ENCODE measurements around the gene ARL14EP.

DNA sequence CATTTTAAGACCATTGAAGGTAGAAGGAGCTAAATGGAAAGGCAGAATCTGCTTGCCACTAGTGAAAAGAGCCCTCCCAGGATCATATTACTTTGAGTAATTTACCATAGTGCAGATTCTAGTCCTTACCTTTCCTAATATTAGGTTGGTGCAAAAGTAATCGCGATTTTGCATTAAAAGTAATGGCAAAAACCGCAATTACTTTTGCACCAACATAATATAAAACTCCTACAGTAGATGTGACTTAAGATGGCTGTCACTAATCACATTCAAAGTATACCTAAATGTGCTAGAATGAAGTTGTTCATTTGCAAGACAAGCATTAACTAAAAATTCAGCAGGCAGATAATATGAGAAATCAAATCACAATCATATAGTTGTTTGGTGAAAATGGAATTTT lies 38.1 kb upstream of the ARL14EP start:
- TF ChIP-seq, protein P1, sequence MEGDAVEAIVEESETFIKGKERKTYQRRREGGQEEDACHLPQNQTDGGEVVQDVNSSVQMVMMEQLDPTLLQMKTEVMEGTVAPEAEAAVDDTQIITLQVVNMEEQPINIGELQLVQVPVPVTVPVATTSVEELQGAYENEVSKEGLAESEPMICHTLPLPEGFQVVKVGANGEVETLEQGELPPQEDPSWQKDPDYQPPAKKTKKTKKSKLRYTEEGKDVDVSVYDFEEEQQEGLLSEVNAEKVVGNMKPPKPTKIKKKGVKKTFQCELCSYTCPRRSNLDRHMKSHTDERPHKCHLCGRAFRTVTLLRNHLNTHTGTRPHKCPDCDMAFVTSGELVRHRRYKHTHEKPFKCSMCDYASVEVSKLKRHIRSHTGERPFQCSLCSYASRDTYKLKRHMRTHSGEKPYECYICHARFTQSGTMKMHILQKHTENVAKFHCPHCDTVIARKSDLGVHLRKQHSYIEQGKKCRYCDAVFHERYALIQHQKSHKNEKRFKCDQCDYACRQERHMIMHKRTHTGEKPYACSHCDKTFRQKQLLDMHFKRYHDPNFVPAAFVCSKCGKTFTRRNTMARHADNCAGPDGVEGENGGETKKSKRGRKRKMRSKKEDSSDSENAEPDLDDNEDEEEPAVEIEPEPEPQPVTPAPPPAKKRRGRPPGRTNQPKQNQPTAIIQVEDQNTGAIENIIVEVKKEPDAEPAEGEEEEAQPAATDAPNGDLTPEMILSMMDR (IDR thresholded peaks at IDR 0.05; ENCODE audit: poor library complexity, severe bottlenecking), result no peak
- TF ChIP-seq EZH2 (IDR thresholded peaks at IDR 0.05; ENCODE audit: borderline replicate concordance, insufficient read depth, low read length, poor library complexity, severe bottlenecking) (no peak), POLR2AphosphoS5 (IDR thresholded peaks at IDR 0.05) (no peak), RAD21 (conservative IDR thresholded peaks at IDR 0.05) (no peak), EP300 (conservative IDR thresholded peaks at IDR 0.05; ENCODE audit: poor library complexity, severe bottlenecking) (no peak)
- TF ChIP-seq, protein P2, sequence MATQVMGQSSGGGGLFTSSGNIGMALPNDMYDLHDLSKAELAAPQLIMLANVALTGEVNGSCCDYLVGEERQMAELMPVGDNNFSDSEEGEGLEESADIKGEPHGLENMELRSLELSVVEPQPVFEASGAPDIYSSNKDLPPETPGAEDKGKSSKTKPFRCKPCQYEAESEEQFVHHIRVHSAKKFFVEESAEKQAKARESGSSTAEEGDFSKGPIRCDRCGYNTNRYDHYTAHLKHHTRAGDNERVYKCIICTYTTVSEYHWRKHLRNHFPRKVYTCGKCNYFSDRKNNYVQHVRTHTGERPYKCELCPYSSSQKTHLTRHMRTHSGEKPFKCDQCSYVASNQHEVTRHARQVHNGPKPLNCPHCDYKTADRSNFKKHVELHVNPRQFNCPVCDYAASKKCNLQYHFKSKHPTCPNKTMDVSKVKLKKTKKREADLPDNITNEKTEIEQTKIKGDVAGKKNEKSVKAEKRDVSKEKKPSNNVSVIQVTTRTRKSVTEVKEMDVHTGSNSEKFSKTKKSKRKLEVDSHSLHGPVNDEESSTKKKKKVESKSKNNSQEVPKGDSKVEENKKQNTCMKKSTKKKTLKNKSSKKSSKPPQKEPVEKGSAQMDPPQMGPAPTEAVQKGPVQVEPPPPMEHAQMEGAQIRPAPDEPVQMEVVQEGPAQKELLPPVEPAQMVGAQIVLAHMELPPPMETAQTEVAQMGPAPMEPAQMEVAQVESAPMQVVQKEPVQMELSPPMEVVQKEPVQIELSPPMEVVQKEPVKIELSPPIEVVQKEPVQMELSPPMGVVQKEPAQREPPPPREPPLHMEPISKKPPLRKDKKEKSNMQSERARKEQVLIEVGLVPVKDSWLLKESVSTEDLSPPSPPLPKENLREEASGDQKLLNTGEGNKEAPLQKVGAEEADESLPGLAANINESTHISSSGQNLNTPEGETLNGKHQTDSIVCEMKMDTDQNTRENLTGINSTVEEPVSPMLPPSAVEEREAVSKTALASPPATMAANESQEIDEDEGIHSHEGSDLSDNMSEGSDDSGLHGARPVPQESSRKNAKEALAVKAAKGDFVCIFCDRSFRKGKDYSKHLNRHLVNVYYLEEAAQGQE (IDR thresholded peaks at IDR 0.05; ENCODE audit: borderline replicate concordance), result no peak

All from neural cell (in vitro differentiated cells).